HG03280 (cell line): Measurements from ENCODE around the gene TEX28.
"Not testable (repeated sequence)": the region's sequence is repeated elsewhere in the genome, so short reads cannot be mapped to it uniquely, and the experiment has no call there.

ENCODE experiments used
- ATAC-seq: cut with Tn5 transposase; IDR thresholded peaks from one replicate; pipeline ENCODE4 v1.9.1; 2021; ENCODE audit warnings: mild to moderate bottlenecking, moderate library complexity; ENCODE audit not compliant: unreplicated experiment

The TEX28 gene

DNA sequence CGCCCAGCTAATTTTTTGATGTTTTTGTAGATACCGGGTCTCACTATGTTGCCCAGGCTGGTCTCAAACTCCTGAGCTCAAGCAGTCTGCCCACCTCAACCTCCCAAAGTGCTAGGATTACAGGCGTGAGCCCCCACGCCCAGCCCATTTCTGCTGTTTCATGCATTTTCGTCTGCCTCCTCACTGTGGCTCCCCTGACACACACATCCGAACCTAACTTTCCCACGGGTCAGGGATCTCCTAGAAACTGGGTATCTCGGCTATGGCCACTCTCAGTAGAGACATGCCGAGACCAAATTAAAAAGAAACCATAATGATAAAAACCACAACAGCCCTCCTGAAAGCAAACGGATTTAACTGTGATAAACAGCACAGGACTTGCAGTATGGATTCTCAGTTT, 46.8 kb downstream of the TEX28 start:
- peak; percentile 15 for ATAC-seq

DNA sequence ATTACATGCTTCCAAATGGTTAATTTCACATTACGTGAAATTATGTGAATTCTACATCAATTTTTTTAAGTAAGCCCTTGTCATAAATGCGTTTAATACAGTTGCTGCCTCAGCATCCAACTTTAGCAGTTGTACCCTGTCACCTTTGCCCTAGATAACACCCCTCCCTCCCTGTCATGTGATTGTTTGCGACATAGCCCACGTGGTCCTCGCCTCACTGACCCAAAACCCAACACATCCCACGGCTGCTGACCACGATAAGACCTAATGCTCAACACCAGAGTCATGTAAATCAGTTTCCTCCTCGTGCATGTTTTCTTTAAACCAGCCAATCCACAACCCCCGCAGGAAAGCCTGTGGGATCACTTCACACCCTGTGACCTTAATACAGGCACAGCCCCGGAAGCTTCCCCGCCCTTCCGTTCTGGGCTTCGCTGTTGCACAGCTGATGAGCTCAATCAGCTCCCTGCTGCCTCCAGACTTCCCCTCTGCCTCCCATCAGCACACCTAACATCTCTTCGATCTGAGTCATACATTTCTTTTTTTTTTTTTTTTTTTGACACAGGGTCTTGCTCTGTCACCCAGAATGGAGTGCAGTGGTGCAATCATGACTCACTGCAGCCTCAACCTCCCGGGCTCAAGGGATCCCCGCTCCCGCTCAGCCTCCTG, 47.4 kb downstream of the TEX28 start:
- ATAC-seq = peak; percentile 88

DNA sequence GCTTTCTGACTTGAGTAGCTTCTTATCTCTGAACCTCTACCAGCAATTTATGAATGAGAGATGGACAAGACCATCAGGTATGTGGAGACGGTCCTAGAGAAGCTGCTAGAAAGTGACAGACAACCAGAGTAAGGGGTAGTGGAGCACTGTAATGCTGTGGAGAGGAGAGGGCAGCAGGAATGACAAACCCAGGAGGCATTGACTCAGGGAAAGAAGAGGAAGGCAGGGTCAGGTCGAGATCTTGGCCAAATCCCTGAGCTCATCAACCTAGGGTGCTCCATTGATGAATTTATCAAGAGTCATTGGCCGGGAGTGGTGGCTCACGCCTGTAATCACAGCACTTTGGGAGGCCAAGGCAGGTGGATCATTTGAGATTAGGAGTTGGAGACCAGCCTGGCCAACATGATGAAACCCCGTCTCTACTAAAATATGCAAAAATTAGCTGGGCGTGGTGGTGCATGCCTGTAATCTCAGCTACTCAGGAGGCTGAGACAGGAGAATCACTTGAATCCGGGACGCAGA, 54.9 kb downstream of the TEX28 start:
- ATAC-seq = not testable (repeated sequence)

DNA sequence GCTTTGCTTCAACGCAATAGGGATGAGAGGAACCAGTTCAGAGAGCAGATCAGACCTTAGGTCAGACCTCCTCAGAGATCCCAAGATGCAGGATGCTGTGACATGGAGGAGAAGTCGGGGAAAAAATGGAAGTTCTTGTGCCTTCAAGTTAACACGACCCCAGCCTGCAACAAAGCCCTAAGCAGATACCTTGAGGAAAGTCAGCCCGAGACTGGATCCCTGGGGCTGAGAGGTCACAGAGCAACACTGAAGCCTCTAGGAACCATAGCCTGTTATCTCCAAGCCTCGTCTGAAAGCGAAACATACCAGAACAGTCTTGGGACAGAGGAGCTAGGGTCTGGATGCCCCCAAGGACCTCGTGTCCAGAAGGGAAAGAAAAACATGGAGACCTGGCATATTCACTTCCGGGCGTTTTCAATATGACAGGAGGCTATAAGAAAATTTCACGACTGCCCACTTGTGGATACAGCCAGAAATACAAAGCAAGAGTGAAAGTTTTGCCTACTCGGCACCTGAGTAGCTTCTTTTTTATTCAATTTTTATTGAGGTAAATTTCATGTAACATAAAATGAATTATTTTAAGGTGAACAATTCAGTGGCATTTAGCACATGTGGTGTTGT, 55.9 kb downstream of the TEX28 start:
- not testable (repeated sequence) for ATAC-seq

DNA sequence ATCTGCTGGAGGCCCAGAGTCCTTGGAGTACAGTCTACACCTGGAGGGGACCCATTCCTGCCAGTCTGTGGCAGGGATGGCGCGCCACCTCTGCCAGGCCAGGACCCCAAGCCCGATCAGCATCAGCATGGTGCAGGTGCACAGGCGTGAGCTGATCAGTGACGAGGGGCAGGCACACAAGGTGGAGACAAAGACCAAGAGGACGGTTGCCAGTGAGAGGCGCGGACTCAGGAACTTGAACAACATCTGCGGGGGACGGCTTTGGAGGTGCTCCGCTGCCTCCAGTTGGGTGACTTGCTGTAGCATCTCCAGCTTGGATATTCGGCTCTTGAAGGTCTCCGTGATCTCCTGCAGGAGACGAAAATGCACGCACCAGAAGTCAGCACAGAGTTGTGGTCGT, 61.3 kb downstream of the TEX28 start:
- not testable (repeated sequence) for ATAC-seq

DNA sequence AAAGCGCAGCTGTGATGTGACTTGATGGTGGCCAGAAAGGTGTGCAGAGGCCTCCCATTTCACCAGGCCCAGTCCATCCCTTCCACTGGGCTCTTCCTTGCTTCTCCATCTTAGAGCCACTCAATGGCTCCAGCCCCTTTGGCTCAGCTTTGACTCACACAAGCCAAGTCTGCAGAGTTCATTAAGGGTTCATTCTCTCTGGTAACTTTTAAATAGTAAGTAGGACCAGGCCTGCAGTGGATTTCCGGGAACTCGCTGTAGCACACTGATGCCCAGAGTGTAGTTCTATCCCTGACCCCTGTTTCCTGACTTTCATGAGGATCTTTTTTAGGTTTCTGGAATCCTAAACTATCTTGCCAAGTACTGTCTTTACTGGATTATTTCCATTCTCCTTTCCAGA, 63.5 kb downstream of the TEX28 start:
- ATAC-seq = not testable (repeated sequence)

DNA sequence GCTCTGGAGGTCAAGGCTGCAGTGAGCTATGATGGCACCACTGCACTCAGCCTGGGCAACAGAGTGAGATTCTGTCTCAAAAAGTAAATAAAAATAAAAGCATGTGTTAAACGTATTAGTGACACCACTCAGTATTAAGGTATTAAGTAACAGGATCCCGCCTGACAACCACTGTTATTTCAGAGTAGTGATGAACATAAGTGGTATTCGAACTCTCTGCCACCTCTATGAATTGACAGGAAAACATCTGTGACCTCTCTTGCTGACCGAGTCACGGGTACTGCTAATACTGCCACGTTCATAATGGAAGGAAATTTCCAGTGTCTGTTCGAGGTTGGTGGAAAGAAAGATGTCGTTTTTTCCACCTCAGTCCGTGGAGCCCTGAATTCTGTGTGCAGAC, 68.2 kb downstream of the TEX28 start:
- not testable (repeated sequence) for ATAC-seq

DNA sequence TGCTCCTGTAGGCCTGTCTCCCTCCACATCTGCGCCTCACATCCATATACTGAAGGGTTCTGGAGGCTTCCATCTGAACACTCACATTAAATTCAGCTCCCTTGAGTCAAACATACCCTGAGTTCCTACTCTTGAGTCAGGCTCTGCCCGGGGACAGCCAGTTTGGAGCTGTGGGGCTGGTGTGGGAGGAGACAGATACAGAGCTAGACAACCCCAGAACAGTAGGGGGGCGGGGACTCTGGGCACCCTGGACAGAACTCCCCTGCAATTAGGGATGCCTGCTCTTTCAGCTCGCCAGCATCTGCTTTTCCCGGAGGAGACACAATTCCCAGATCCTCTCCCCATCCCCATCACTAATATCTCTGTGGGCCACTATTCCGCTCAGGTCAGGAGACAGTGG, 69.6 kb downstream of the TEX28 start:
- not testable (repeated sequence) for ATAC-seq
